MM.1S (cell line): ENCODE data around the gene ARHGAP40.

ENCODE experiments used
- DNase-seq: peaks from one replicate; pipeline ENCODE4 v3.0.0-alpha.2; 2015
- H2AFZ ChIP-seq: fragments of 300-600 bp; sonication (generic); 2 replicates; pipeline ENCODE4 v1.6.0; 2016; ENCODE audit warnings: antibody characterized with exemption, low read length
- H3F3A ChIP-seq: fragments of 300-600 bp; sonication (generic); 2 replicates; pipeline ENCODE4 v1.6.1; 2016; ENCODE audit warnings: mild to moderate bottlenecking, antibody characterized with exemption, low read length, moderate library complexity, mixed read lengths; ENCODE audit not compliant: insufficient read depth
- H3K27ac ChIP-seq: fragments of 300-600 bp; sonication (generic); 2 replicates; pipeline ENCODE4 v1.5.1; 2016; ENCODE audit warnings: mild to moderate bottlenecking, low read length
- H3K27me3 ChIP-seq: fragments of 300-600 bp; sonication (generic); replicated peaks from 2 replicates; pipeline ENCODE4 v1.6.0; 2016; ENCODE audit warnings: low read length; ENCODE audit not compliant: insufficient read depth
- H3K36me3 ChIP-seq: fragments of 300-600 bp; sonication (generic); replicated peaks from 2 replicates; pipeline ENCODE4 v1.6.1; 2016; ENCODE audit warnings: mild to moderate bottlenecking, low read length, mixed read lengths; ENCODE audit not compliant: insufficient read depth
- H3K4me1 ChIP-seq: fragments of 300-600 bp; sonication (generic); 2 replicates; pipeline ENCODE4 v1.6.1; 2016; ENCODE audit warnings: low read length, mixed read lengths
- H3K4me2 ChIP-seq: fragments of 300-600 bp; sonication (generic); 2 replicates; pipeline ENCODE4 v1.6.0; 2016; ENCODE audit warnings: low read depth, low read length
- H3K4me3 ChIP-seq: fragments of 300-600 bp; sonication (generic); 2 replicates; pipeline ENCODE4 v1.5.1; 2016; ENCODE audit warnings: low read length, mixed read lengths
- H3K79me2 ChIP-seq: fragments of 300-600 bp; sonication (generic); 2 replicates; pipeline ENCODE4 v1.6.1; 2016; ENCODE audit warnings: mixed run types, low read length, mixed read lengths
- H3K9ac ChIP-seq: fragments of 300-600 bp; sonication (generic); 2 replicates; pipeline ENCODE4 v1.6.1; 2016; ENCODE audit warnings: low read length, mixed read lengths
- H3K9me2 ChIP-seq: fragments of 300-600 bp; sonication (generic); replicated peaks from 2 replicates; pipeline ENCODE4 v1.6.1; 2016; ENCODE audit warnings: mild to moderate bottlenecking, low read length, mixed read lengths; ENCODE audit not compliant: insufficient read depth
- H3K9me3 ChIP-seq: fragments of 300-600 bp; sonication (generic); replicated peaks from 2 replicates; pipeline ENCODE4 v1.6.1; 2016; ENCODE audit warnings: mild to moderate bottlenecking, low read length, mixed read lengths; ENCODE audit not compliant: insufficient read depth
- H4K20me1 ChIP-seq: fragments of 300-600 bp; sonication (generic); 2 replicates; pipeline ENCODE4 v1.6.1; 2016; ENCODE audit warnings: mild to moderate bottlenecking, low read length, moderate library complexity, mixed read lengths; ENCODE audit not compliant: insufficient read depth
- CTCF ChIP-seq: fragments of 300-600 bp; sonication (generic); IDR thresholded peaks from 2 replicates; pipeline ENCODE4 v1.5.1; 2016; ENCODE audit warnings: antibody characterized with exemption, low read length, mixed read lengths
- EZH2 ChIP-seq: fragments of 300-600 bp; sonication (generic); optimal IDR thresholded peaks from 2 replicates; pipeline ENCODE3; 2017; ENCODE audit warnings: low read depth, mild to moderate bottlenecking, antibody characterized with exemption, low read length, mixed read lengths
- EZH2phosphoT487 ChIP-seq: fragments of 300-600 bp; sonication (generic); IDR thresholded peaks from 2 replicates; pipeline ENCODE4 v1.6.1; 2018; ENCODE audit warnings: antibody characterized with exemption, low read length

The ARHGAP40 gene

GRCh38 chr20:38672504-38672903, 70.9 kb downstream of the ARHGAP40 start:
- no peak for DNase-seq
- H3K4me1 ChIP-seq = no peaks in the 10 kb centered on the region
- no peaks in the 10 kb centered on the region for H3F3A ChIP-seq
- no peaks in the 10 kb centered on the region for H3K36me3 ChIP-seq
- no peak overlapping the region for H3K27ac ChIP-seq
- TF ChIP-seq CTCF = no peak
- no peaks in the 10 kb centered on the region for H3K9me3 ChIP-seq
- H3K27me3 ChIP-seq = peaks cover 29% of the 10 kb centered on the region; the same call in 1 of the 2 replicates
- no peak overlapping the region for H3K4me2 ChIP-seq
- no peak overlapping the region for H3K4me3 ChIP-seq
- no peaks in the 10 kb centered on the region for H4K20me1 ChIP-seq
- H3K9ac ChIP-seq = no peak overlapping the region
- H3K79me2 ChIP-seq = no peaks in the 10 kb centered on the region
- H2AFZ ChIP-seq = no peak overlapping the region
- H3K9me2 ChIP-seq = no peaks in the 10 kb centered on the region

GRCh38 chr20:38673261-38673660, 71.7 kb downstream of the ARHGAP40 start:
- no peak overlapping the region for H3K27ac ChIP-seq
- no peaks in the 10 kb centered on the region for H3K36me3 ChIP-seq
- H3K4me3 ChIP-seq = no peak overlapping the region
- no peaks in the 10 kb centered on the region for H3K79me2 ChIP-seq
- DNase-seq = no peak
- no peak overlapping the region for H3K4me2 ChIP-seq
- H3K27me3 ChIP-seq = peaks cover 29% of the 10 kb centered on the region; the same call in 1 of the 2 replicates
- H3K9me3 ChIP-seq = no peaks in the 10 kb centered on the region
- TF ChIP-seq EZH2 (no peak), CTCF (no peak), EZH2phosphoT487 (no peak)
- H3K9ac ChIP-seq = no peak overlapping the region
- no peaks in the 10 kb centered on the region for H3F3A ChIP-seq
- H3K4me1 ChIP-seq = no peaks in the 10 kb centered on the region
- H3K9me2 ChIP-seq = no peaks in the 10 kb centered on the region
- H4K20me1 ChIP-seq = no peaks in the 10 kb centered on the region
- H2AFZ ChIP-seq = no peak overlapping the region

GRCh38 chr20:38673725-38674091, 72.1 kb downstream of the ARHGAP40 start:
- Histone ChIP-seq H3K79me2 (no peaks in the 10 kb centered on the region), H3F3A (no peaks in the 10 kb centered on the region), H3K4me3 (no peak overlapping the region), H3K9ac (no peak overlapping the region), H3K27ac (no peak overlapping the region), H2AFZ (no peak overlapping the region), H3K4me2 (no peak overlapping the region), H3K9me3 (no peaks in the 10 kb centered on the region), H3K36me3 (no peaks in the 10 kb centered on the region), H3K4me1 (no peaks in the 10 kb centered on the region), H3K9me2 (no peaks in the 10 kb centered on the region), H3K27me3 (peaks cover 27% of the 10 kb centered on the region; the same call in 1 of the 2 replicates), H4K20me1 (no peaks in the 10 kb centered on the region)
- TF ChIP-seq CTCF (no peak), EZH2 (no peak), EZH2phosphoT487 (no peak)
- DNase-seq = no peak
